GM19328 (cell line): Measurements from ENCODE around the gene LMF1.
"Not testable (repeated sequence)": the region's sequence is repeated elsewhere in the genome, so short reads cannot be mapped to it uniquely, and the experiment has no call there.

Experiments
- ATAC-seq: cut with Tn5 transposase; IDR thresholded peaks from one replicate; pipeline ENCODE4 v1.9.1; 2021; ENCODE audit warnings: mild to moderate bottlenecking, moderate library complexity; ENCODE audit not compliant: unreplicated experiment

LMF1 gene

GRCh38 chr16:873889-874288, 96.9 kb downstream of the LMF1 start:
- ATAC-seq, result no peak

GRCh38 chr16:873243-873661, 97.5 kb downstream of the LMF1 start:
- ATAC-seq, result no peak

GRCh38 chr16:872436-873242, 98.1 kb downstream of the LMF1 start:
- ATAC-seq, result no peak

GRCh38 chr16:871562-872345, 99.0 kb downstream of the LMF1 start:
- no peak for ATAC-seq

GRCh38 chr16:870856-871561, 99.8 kb downstream of the LMF1 start:
- ATAC-seq, result no peak

GRCh38 chr16:869823-870641, 100.8 kb downstream of the LMF1 start:
- no peak for ATAC-seq

GRCh38 chr16:868846-869822, 101.7 kb downstream of the LMF1 start:
- ATAC-seq, result no peak

GRCh38 chr16:868386-868755, 102.4 kb downstream of the LMF1 start:
- no peak for ATAC-seq

GRCh38 chr16:867421-868385, 103.1 kb downstream of the LMF1 start:
- no peak for ATAC-seq

GRCh38 chr16:866252-866896, 104.4 kb downstream of the LMF1 start:
- no peak for ATAC-seq

- no peak for ATAC-seq
These were observed 105.8 kb downstream of the LMF1 start for GRCh38 chr16:865026-865425.

- ATAC-seq, result no peak
These were observed 109.3 kb downstream of the LMF1 start for GRCh38 chr16:861446-861845.

- no peak for ATAC-seq
These were observed 109.9 kb downstream of the LMF1 start for GRCh38 chr16:860891-861290.

GRCh38 chr16:858971-859370, 111.8 kb downstream of the LMF1 start:
- not testable (repeated sequence) for ATAC-seq

- not testable (repeated sequence) for ATAC-seq
These were observed 112.3 kb downstream of the LMF1 start for GRCh38 chr16:858441-858840.

GRCh38 chr16:856811-857210, 114.0 kb downstream of the LMF1 start:
- ATAC-seq, result no peak

- no peak for ATAC-seq
These were observed 114.7 kb downstream of the LMF1 start for GRCh38 chr16:856101-856500.

- no peak for ATAC-seq
These were observed 115.3 kb downstream of the LMF1 start for GRCh38 chr16:855471-855870.
